CD4-positive, alpha-beta T cell treated with Interleukin-2 at 100 ng/mL for 4 hours (primary cell): Measurements from ENCODE around the gene MUC20.
"Not testable (repeated sequence)": the region's sequence is repeated elsewhere in the genome, so short reads cannot be mapped to it uniquely, and the experiment has no call there.

Experiments
- DNase-seq: peaks from one replicate; pipeline ENCODE4 v3.0.0-alpha.2; 2020; ENCODE audit warnings: low spot score

MUC20 gene

GRCh38 chr3:195692781-195693427, 27.9 kb upstream of the MUC20 start:
- no peak for DNase-seq

- DNase-seq: no peak
These were observed 27.2 kb upstream of the MUC20 start for GRCh38 chr3:195693428-195694216.

GRCh38 chr3:195694217-195695076, 26.3 kb upstream of the MUC20 start:
- DNase-seq: not testable (repeated sequence)

GRCh38 chr3:195696632-195697278, 24.0 kb upstream of the MUC20 start:
- DNase-seq: no peak

- no peak for DNase-seq
These were observed 23.0 kb upstream of the MUC20 start for GRCh38 chr3:195697582-195698324.

- no peak for DNase-seq
These were observed 22.5 kb upstream of the MUC20 start for GRCh38 chr3:195698325-195698646.

GRCh38 chr3:195698647-195699387, 22.0 kb upstream of the MUC20 start:
- no peak for DNase-seq

- DNase-seq: no peak
These were observed 21.4 kb upstream of the MUC20 start for GRCh38 chr3:195699388-195699771.

- no peak for DNase-seq
These were observed 20.9 kb upstream of the MUC20 start for GRCh38 chr3:195699860-195700259.

GRCh38 chr3:195700319-195700718, 20.5 kb upstream of the MUC20 start:
- DNase-seq: no peak

- DNase-seq: no peak
These were observed 19.5 kb upstream of the MUC20 start for GRCh38 chr3:195701042-195701915.

GRCh38 chr3:195703776-195704175, 17.0 kb upstream of the MUC20 start:
- DNase-seq: no peak

GRCh38 chr3:195704433-195704999, 16.3 kb upstream of the MUC20 start:
- DNase-seq: no peak

GRCh38 chr3:195705081-195705991, 15.4 kb upstream of the MUC20 start:
- DNase-seq: no peak

GRCh38 chr3:195708061-195708460, 12.7 kb upstream of the MUC20 start:
- no peak for DNase-seq

- DNase-seq: no peak
These were observed 11.9 kb upstream of the MUC20 start for GRCh38 chr3:195708626-195709481.

- DNase-seq: no peak
These were observed 11.1 kb upstream of the MUC20 start for GRCh38 chr3:195709676-195710085.
